Uterus (tissue), 4 donors: ENCODE data around the gene RGS11. TPM values are rescaled to one million over a fixed set of nuclear protein-coding genes. Genes with fewer than 3 reads are reported as not detected.

Experiments
- DNase-seq, 2 donors: peaks; one replicate each; pipeline ENCODE4 v3.0.0-alpha.2; 2019 to 2020
- H3K27ac ChIP-seq, 2 donors: fragments of 200-600 bp; sonication (generic); 1 replicate in 1 of 2; 2 replicates in 1 of 2; pipeline ENCODE4 v1.5.1; 2016 to 2018
- H3K27me3 ChIP-seq, 2 donors: fragments of 200-600 bp; sonication (generic); one replicate each; pipeline ENCODE4 v1.5.1; 2018 to 2019; ENCODE audit warnings: control low read depth in 1 of 2
- H3K36me3 ChIP-seq, 2 donors: fragments of 200-600 bp; sonication (generic); one replicate each; pipeline ENCODE4 v1.5.1; 2019; ENCODE audit warnings: control low read depth in 1 of 2
- H3K4me1 ChIP-seq, 2 donors: fragments of 200-600 bp; sonication (generic); one replicate each; pipeline ENCODE4 v1.5.1; 2018 to 2019; ENCODE audit warnings: control low read depth in 1 of 2
- H3K4me3 ChIP-seq, 2 donors: fragments of 200-600 bp; sonication (generic); 1 replicate in 1 of 2; 2 replicates in 1 of 2; pipeline ENCODE4 v1.5.1; 2018 to 2019; ENCODE audit warnings: mild to moderate bottlenecking in 1 of 2
- H3K9me3 ChIP-seq, 2 donors: fragments of 200-600 bp; sonication (generic); one replicate each; pipeline ENCODE4 v1.5.1; 2019; ENCODE audit warnings: control low read depth in 1 of 2
- POLR2A ChIP-seq, 2 donors: fragments of 450-650 bp; IDR thresholded peaks; one replicate each; pipeline ENCODE4 v1.6.1; 2016; ENCODE audit warnings: antibody characterized with exemption in 2 of 2, mild to moderate bottlenecking in 1 of 2, moderate library complexity in 1 of 2
- intact Hi-C: fragments of 100-400 bp; cut with DNase I; formaldehyde crosslinking; loops from one replicate; pipeline ENCODE4 v1.15.1; 2023; ENCODE audit warnings: low total_unique reads
- total RNA-seq, 4 donors: library from RNA; depleted of rRNA in 3 of 4; stranded (reverse); fragments of >200 nt in 3 of 4; gene quantifications; one replicate each; pipeline versions ENCODE4 v1.1.0 to v1.2.4, GENCODE V29; 2014 to 2023
- TF ChIP-seq, protein P1 (sequence below), 4 experiments: fragments of 200-600 bp in 2 of 4; fragments of 450-650 bp in 2 of 4; sonication (generic) in 2 of 4; IDR thresholded peaks; one replicate each; pipeline ENCODE4 v1.5.1; 2016 to 2019; ENCODE audit warnings: antibody characterized with exemption in 4 of 4, mild to moderate bottlenecking in 2 of 4, moderate library complexity in 1 of 4
- donor health status: DM: yes; HTN: yes; CAD: no.

Gene RGS11
- total RNA-seq, 4 donors from 2014 or later = 1.1 to 2.4 (median 2.3) TPM; not detected in 1

DNA sequence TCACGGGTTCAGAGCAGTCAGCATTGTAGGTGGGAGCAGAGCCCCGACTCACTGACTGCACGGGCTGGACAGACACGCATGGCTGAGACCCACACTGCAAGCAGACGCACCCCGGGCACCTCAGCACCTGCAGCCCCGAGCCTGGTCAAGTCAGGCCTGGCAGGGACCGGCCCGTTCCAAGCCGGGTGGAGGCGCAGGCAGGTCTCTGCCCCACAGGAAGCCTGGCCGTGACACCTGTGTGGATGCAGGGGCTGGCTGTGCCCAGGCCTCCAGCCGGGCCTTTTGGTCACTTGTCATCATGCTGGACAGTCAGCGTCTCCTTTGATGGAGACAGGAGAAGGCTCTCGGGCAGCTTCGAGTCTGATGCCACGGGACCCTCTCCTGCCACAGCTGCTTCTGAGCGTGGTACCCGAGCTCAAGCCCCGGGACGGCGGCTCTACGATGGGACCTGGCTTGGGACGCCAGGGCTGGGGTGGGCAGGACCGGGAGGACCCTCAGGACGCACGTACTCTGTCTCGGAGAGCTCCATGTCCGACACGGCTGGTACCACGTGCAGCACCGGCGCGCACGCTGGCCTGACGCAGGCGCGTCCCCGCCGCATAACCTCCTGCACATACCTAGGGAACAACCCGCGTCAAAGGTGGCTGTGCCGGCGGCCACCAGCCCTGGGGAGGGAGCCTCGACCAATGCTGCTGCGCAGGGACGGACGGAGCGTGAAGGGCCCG, 15.1 kb upstream of the RGS11 start:
- intact Hi-C loops = no loop called here
- no peak for TF ChIP-seq POLR2A (IDR thresholded peaks at IDR 0.05)
- TF ChIP-seq, protein P1, sequence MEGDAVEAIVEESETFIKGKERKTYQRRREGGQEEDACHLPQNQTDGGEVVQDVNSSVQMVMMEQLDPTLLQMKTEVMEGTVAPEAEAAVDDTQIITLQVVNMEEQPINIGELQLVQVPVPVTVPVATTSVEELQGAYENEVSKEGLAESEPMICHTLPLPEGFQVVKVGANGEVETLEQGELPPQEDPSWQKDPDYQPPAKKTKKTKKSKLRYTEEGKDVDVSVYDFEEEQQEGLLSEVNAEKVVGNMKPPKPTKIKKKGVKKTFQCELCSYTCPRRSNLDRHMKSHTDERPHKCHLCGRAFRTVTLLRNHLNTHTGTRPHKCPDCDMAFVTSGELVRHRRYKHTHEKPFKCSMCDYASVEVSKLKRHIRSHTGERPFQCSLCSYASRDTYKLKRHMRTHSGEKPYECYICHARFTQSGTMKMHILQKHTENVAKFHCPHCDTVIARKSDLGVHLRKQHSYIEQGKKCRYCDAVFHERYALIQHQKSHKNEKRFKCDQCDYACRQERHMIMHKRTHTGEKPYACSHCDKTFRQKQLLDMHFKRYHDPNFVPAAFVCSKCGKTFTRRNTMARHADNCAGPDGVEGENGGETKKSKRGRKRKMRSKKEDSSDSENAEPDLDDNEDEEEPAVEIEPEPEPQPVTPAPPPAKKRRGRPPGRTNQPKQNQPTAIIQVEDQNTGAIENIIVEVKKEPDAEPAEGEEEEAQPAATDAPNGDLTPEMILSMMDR (IDR thresholded peaks at IDR 0.05) = no peak

DNA sequence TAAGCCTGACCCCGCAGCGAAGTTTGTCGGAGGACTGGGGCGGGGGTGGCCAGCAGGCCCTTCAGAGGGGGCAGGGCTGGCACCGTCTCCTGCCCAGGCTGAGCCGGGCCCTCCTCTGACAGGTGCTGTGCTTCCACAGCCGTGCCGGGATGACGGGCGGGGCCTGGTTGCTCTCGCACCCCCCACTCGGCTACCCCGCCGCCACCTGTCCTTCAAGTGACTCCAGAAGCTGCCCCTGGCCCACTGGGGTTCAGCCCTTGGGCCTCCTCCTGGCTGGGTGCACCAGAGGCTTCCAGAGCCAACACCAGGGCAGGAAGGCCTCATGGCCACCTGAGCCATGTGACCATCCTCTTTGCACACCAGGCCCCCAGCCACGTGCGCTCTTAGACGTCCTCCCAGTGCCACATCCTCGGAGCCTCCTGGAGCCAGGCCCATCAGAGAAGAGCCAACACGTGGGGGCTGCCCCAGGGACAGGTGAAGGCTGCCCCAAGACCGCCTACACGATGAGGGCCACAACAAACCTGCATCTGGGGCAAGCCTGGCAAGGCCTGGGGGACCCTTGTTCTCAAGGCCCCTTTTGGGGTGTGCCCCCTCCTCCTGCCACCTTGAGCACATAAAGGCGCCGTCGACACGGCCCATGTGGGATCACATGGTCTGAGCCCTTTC, 14.4 kb upstream of the RGS11 start:
- TF ChIP-seq, protein P1 (IDR thresholded peaks at IDR 0.05) = no peak
- intact Hi-C loops = no loop called here
- Histone ChIP-seq H3K4me3 (no peak overlapping the region), H3K9me3 (no peaks in the 10 kb centered on the region), H3K27me3 (no peaks in the 10 kb centered on the region), H3K27ac (no peak overlapping the region), H3K4me1 (no peaks in the 10 kb centered on the region), H3K36me3 (no peaks in the 10 kb centered on the region)
- DNase-seq = no peak

More for the DNA sequence above, 15.1 kb upstream of the RGS11 start:
- no peaks in the 10 kb centered on the region for H3K27me3 ChIP-seq
- H3K4me3 ChIP-seq = no peak overlapping the region
- H3K36me3 ChIP-seq = no peaks in the 10 kb centered on the region
- no peak for DNase-seq
- H3K27ac ChIP-seq = no peak overlapping the region
- no peaks in the 10 kb centered on the region for H3K4me1 ChIP-seq
- H3K9me3 ChIP-seq = no peaks in the 10 kb centered on the region

DNA sequence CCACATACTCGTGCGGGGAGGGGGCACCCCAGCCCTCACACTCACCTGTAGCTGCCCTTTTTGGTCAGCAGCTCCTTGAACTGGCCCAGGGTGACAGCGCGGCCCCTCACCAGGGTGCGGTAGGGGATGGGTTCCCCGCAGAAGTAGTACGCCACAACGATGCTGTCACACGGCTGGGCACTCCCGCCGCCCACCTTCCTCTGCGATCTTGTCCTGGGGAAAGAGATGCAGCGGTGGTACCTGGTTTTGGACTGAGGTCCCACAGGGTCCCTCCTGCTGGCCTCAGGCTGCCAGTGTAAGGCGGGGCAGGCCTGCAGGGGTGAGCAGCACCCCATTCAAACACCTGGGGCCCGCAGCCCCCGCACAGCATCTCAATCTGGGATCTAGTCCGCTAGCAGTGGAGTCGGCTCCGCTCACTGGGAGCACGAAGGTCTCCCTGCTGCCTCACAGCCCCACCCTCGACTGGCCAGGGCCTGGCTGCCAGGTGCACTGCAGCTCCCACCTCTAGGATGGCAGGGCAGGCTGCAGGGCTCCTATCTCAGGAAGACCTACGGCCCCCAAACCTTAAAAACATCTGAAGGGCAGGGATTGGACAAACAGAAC, 13.8 kb upstream of the RGS11 start:
- H3K27ac ChIP-seq = no peak overlapping the region
- no peak for DNase-seq
- H3K27me3 ChIP-seq = no peaks in the 10 kb centered on the region
- intact Hi-C loops = loop anchor here (10.0 kb wide), 1 partner anchor 55 kb away; no protein-coding TSS in a partner anchor
- H3K4me3 ChIP-seq = no peak overlapping the region
- TF ChIP-seq, protein P1 (IDR thresholded peaks at IDR 0.05) = no peak
- TF ChIP-seq POLR2A (IDR thresholded peaks at IDR 0.05) = no peak
- no peaks in the 10 kb centered on the region for H3K9me3 ChIP-seq
- H3K36me3 ChIP-seq = no peaks in the 10 kb centered on the region
- no peaks in the 10 kb centered on the region for H3K4me1 ChIP-seq

DNA sequence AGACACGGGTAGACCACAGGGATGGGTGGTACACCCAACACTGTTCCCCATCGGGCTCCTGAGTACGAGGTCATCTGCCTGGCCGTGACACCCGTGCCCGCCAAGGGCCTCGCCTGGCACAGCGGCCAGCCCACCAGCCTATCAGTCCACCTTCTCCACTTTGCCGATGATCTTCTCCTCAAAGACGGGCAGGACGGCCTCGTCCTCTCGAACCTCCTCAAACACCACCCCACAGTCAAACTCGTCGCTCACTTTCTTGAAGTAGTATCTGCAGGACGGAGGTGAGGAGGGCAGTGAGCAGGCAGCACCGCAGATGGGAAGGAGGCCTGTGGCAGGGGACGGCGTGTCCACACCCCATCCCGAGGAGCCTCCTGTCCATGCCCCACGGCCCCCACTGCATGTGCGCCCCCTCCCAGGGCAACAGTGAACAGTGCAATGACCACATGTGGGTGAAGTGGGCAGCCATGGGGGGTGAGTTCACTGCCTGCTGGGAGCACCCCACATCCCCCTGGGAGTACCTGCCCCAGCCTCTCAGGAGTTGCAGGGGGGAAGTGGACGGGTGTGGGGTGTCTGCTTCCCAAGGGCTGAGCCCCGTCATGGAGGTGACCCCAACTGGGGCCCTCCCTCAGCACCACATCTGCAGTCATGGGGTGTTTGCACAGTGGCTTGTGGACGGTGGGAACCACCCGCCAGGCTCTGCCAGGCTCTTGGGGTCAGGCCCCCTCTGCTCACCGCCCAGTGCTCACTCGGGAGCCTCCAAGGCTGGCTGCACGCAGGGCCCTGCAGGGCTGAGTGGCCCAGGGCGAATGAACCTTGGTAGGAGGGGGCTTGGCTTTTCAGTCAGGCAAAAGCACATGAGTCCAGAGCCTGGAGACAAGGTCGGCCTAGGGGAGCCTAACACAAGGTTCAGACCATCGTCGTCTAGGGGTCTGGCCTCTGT, 12.5 kb upstream of the RGS11 start:
- TF ChIP-seq POLR2A (IDR thresholded peaks at IDR 0.05) = no peak
- Histone ChIP-seq H3K36me3 (no peaks in the 10 kb centered on the region), H3K27ac (no peak overlapping the region), H3K4me1 (no peaks in the 10 kb centered on the region), H3K27me3 (no peaks in the 10 kb centered on the region), H3K4me3 (no peak overlapping the region), H3K9me3 (no peaks in the 10 kb centered on the region)
- DNase-seq = no peak
- intact Hi-C loops = loop anchor here (10.0 kb wide), 1 partner anchor 57 kb away; no protein-coding TSS in a partner anchor

DNA sequence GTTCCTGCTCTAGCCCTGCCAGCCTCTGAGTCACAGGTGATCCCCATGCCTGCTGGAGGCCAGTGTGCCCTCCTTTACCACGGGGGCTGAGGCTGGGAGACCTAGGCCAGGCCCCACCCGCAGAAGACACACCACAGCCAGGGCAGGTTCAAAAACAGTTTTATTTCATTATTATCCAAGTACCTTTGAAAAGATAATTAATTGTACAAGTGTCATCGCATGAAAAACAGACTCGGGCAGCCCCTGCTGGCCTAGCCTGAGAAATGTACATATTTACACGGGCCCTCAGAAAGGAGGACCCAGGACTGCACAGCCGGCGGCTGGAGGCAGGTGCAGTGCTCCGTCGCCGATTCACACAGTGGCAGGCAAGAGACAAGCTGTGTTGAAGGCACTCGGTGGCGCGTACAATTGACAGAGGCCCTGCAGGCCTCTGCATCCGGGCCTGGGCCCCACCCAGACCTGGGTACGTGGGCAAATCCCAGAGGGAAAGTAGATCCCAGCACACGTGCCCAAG, 11.6 kb upstream of the RGS11 start:
- TF ChIP-seq, protein P1 (IDR thresholded peaks at IDR 0.05) = no peak
- TF ChIP-seq POLR2A (IDR thresholded peaks at IDR 0.05) = no peak
- Histone ChIP-seq H3K36me3 (no peaks in the 10 kb centered on the region), H3K9me3 (no peaks in the 10 kb centered on the region), H3K27me3 (no peaks in the 10 kb centered on the region), H3K4me1 (no peaks in the 10 kb centered on the region), H3K4me3 (no peak overlapping the region), H3K27ac (no peak overlapping the region)
- DNase-seq = no peak
- intact Hi-C loops = loop anchor here (10.0 kb wide), 1 partner anchor 57 kb away; no protein-coding TSS in a partner anchor
